Measurements from ENCODE around the gene NAV3. TPM values are rescaled to one million over a fixed set of nuclear protein-coding genes. Genes with fewer than 3 reads are reported as not detected.

The NAV3 gene
- total and polyA plus RNA-seq, 2 of the 4 experiments (the other 2 are of a cell fraction), result 25.5 to 106 TPM

GRCh38 chr12:78192979-78193378 lies 362.3 kb downstream of the NAV3 start:
- Histone ChIP-seq H3K56ac (ENCODE audit: extremely low read depth, insufficient read depth, low read length) (no peak overlapping the region), H2BK20ac (ENCODE audit: low read depth, low read length) (peak overlapping the region; percentile 35; the same call in 1 of the 2 replicates), H3K23ac (ENCODE audit: low read depth, low read length) (no peak overlapping the region), H3K4me2 (ENCODE audit: low read depth, low read length) (no peak overlapping the region), H4K91ac (ENCODE audit: insufficient read depth, low read depth, low read length) (peak overlapping the region; percentile 5; the same call in 1 of the 2 replicates), H2BK5ac (ENCODE audit: low read depth, low read length, poor library complexity, severe bottlenecking) (peak overlapping the region; percentile 27), H3K9me1 (ENCODE audit: insufficient read depth, low read length) (no peaks in the 10 kb centered on the region; the same call in 1 of the 2 replicates), H4K5ac (ENCODE audit: low read depth, low read length) (peak overlapping the region; percentile 9; the same call in 1 of the 2 replicates), H3K4me1 (ENCODE audit: control insufficient read depth, insufficient read depth, low read length) (peaks cover 6% of the 10 kb centered on the region; the same call in 1 of the 2 replicates), H3K14ac (replicated peaks; ENCODE audit: low read depth, low read length) (peak overlapping the region; percentile 34; the same call in 1 of the 2 replicates), H2BK15ac (ENCODE audit: low read depth, low read length) (peak overlapping the region; percentile 33; the same call in 1 of the 3 replicates), H3K18ac (ENCODE audit: low read depth, low read length) (peak overlapping the region; percentile 1; the same call in 1 of the 2 replicates), H4K8ac (ENCODE audit: low read depth in 2 of 2, low read length in 2 of 2) (peak overlapping the region; percentile 16 to 22; a peak in 1 of 4 replicates), H3K4me3 (ENCODE audit: insufficient read depth, low read depth, low read length) (no peak overlapping the region), H2AK5ac (ENCODE audit: low read depth, low read length) (no peak overlapping the region), H2AK9ac (replicated peaks; ENCODE audit: low read depth, low read length, poor library complexity) (no peak overlapping the region), H3K36me3 (ENCODE audit: control insufficient read depth, insufficient read depth, low read length) (no peaks in the 10 kb centered on the region; the same call in 1 of the 2 replicates), H2AFZ (replicated peaks; ENCODE audit: low read length, poor library complexity) (no peak overlapping the region), H3K27ac (ENCODE audit: insufficient read depth, low read length) (no peak overlapping the region), H3K79me1 (ENCODE audit: low read depth in 1 of 2, low read length in 2 of 2) (peaks cover 6 to 12% of the 10 kb centered on the region in 2 experiments; a peak in 3 of 4 replicates), H3K27me3 (ENCODE audit: control insufficient read depth, insufficient read depth, low read length) (no peaks in the 10 kb centered on the region), H2BK120ac (ENCODE audit: low read depth, low read length) (peak overlapping the region; percentile 45; the same call in 1 of the 2 replicates), H3K9me3 (ENCODE audit: control insufficient read depth, insufficient read depth, low read length) (no peaks in the 10 kb centered on the region), H4K20me1 (ENCODE audit: insufficient read depth, low read length) (no peaks in the 10 kb centered on the region), H3K9ac (ENCODE audit: low read depth, low read length) (no peak overlapping the region), H3K4ac (ENCODE audit: low read depth, low read length) (no peak overlapping the region; the same call in 1 of the 2 replicates)
- ATAC-seq (ENCODE audit: low read depth), result no peak; the same call in 1 of the 2 replicates
- DNase-seq, result peak; percentile 28
- POLR2A ChIA-PET (ENCODE audit: unreplicated experiment), result no interaction called here
- in situ Hi-C loops (cut with MboI; ENCODE audit: low sequenced_read_pairs) (loop anchor here (25.0 kb wide), 1 partner anchor 1169 kb away; no protein-coding TSS in a partner anchor), dilution Hi-C loops (cut with HindIII; ENCODE audit: low sequenced_read_pairs, unreplicated experiment) (no loop called here), intact Hi-C loops (cut with micrococcal nuclease) (no loop called here)
- no CpG with 5 or more reads among the region's 2 CpGs for WGBS, 2 experiments (ENCODE audit: extremely low coverage in 2 of 2, insufficient read length in 1 of 2)
- BruUV-seq (replicated peaks), result no TSS peak
- CTCF ChIA-PET, result interaction anchor here (1.1 kb wide), 2 partner anchors 12 to 22 kb away, joined by 3 read pairs; no protein-coding TSS in a partner anchor
- no peak for TF ChIP-seq SMC3 (IDR thresholded peaks at IDR 0.05; ENCODE audit: low read depth, low read length)
- no peak for TF ChIP-seq USF2 (IDR thresholded peaks at IDR 0.05; ENCODE audit: low read depth, low read length)
- no peak for TF ChIP-seq RAD21 (IDR thresholded peaks at IDR 0.05; ENCODE audit: low read length)
- no peak for TF ChIP-seq FOS (IDR thresholded peaks at IDR 0.05; ENCODE audit: low read depth, low read length)
- no peak for TF ChIP-seq MXI1 (IDR thresholded peaks at IDR 0.05; ENCODE audit: borderline replicate concordance, low read depth, low read length)
- TF ChIP-seq MAZ (IDR thresholded peaks at IDR 0.05; ENCODE audit: borderline replicate concordance, low read depth, low read length), result no peak
- no peak for TF ChIP-seq BHLHE40 (IDR thresholded peaks at IDR 0.05; ENCODE audit: low read depth, low read length)
- no peak for TF ChIP-seq CEBPB (IDR thresholded peaks at IDR 0.05; ENCODE audit: low read depth, low read length)
- no peak for TF ChIP-seq NFE2L2 (IDR thresholded peaks at IDR 0.05; ENCODE audit: low read depth, low read length)
- TF ChIP-seq ELK1 (IDR thresholded peaks at IDR 0.05; ENCODE audit: borderline replicate concordance, low read depth, low read length), result no peak
- TF ChIP-seq MAFK (IDR thresholded peaks at IDR 0.05; ENCODE audit: low read depth, low read length), result no peak
- TF ChIP-seq RFX5 (IDR thresholded peaks at IDR 0.05; ENCODE audit: low read depth, low read length), result no peak
- TF ChIP-seq RCOR1 (IDR thresholded peaks at IDR 0.05; ENCODE audit: insufficient replicate concordance, low read length), result no peak
- TF ChIP-seq CHD1 (IDR thresholded peaks at IDR 0.05; ENCODE audit: low read depth, low read length), result no peak
- TF ChIP-seq POLR2A (IDR thresholded peaks at IDR 0.05; ENCODE audit: low read depth, low read length), result no peak
- TF ChIP-seq CTCF (conservative IDR thresholded peaks at IDR 0.05; ENCODE audit: low read depth, low read length), result no peak

Measured in IMR-90 (cell line).